K562 (cell line): ENCODE data around the gene DNAJC12.

Experiments
- POLR2AphosphoS5 ChIP-seq: IDR thresholded peaks from 2 replicates; pipeline ENCODE4 v1.6.1; 2011; ENCODE audit warnings: mild to moderate bottlenecking, low read depth, low read length, moderate library complexity; ENCODE audit not compliant: control insufficient read depth, insufficient read depth
- SMAD1 ChIP-seq: fragments of 150-350 bp; IDR thresholded peaks from 2 replicates; pipeline ENCODE4 v1.6.1; 2014; ENCODE audit warnings: low read length, low read depth; ENCODE audit not compliant: partially characterized antibody

DNA sequence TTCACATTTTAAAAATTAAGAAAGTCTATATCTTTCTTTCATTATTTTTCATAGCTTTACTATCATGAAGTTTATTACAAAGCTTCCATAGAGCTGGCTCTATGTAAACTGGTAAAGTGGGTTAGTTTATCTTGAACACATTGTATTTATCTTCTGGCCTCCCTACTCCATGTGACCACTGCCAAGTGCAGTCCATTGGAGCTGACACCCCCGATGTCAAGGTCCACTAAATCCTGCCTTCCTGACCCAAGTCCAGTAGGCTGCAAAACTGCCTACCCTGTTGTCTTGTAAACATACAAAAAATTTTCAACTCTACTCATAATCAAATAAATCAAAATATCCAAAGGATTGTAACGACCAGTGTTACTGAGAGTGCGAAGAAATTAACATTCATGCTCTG is 10.2 kb downstream of the DNAJC12 start:
- TF ChIP-seq SMAD1: no peak
- TF ChIP-seq POLR2AphosphoS5: no peak
